Adipose tissue (tissue), 3 donors: ENCODE data around the gene TNN. TPM values are rescaled to one million over a fixed set of nuclear protein-coding genes. Genes with fewer than 3 reads are reported as not detected.

Source experiments
- H3K27ac ChIP-seq: one replicate; pipeline ENCODE4 v1.5.1; 2013; ENCODE audit warnings: low read depth, low read length
- WGBS, 3 donors: extraction: QIAGEN DNeasy Blood & Tissue Kit; methylation state at CpG; one replicate each; pipeline ENCODE4 v1.1.7; 2013; 5-methylcytosine and 5-hydroxymethylcytosine counted together
- polyA plus RNA-seq, 3 donors: library from polyadenylated mRNA; stranded (reverse); fragments of 200-250 nt; gene quantifications; one replicate each; pipeline ENCODE4 v1.2.3, GENCODE V29; 2013
- donor health status: healthy with polysubstance abuse.
- donor health status: Bipolar disorder and iron deficiency.
- donor health status: healthy.

The TNN gene
- polyA plus RNA-seq, 3 donors: 0.10 to 0.67 (median 0.62) TPM

DNA sequence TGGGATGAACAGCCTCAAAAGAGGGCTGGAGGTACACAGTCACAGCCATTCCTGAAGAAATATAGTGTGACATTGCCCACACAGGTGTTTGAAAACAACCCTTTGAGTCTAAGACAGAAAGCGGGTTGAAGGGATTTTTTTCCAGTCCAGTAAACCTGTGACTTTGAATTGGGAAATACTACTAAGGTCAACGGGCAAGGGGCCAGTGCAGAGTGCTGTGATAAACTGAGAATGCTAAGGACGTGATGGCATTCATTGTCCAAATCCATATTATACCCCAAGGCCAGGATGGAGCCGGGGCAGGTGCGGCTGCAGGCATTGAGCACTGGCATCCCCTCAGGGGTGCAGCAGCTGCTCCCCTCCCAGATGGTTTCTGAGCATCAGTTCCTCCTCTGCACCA, 88.3 kb downstream of the TNN start:
- 55 to 82% (median 70%) methylated on average over 5 of the region's 5 CpGs for WGBS, 3 donors
- H3K27ac ChIP-seq: no peak overlapping the region

DNA sequence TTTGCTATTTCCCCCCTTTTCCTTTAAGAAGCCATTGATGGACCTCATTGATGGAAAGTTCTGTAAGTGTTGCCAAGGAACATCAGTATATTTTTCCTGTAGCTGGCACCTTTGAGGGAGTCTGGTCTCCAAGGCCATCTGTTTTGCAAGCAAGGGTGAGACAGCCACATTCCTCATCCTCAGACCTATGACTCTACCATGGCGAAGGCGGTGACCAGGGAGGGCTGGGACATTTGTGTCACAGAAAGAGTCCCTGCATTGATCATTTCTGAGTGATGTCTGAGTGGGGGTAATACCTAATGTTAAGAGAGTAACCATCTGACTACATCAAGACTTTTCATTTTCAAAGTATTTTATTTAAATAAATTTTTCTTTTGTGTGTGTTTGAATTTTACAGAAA, 89.6 kb downstream of the TNN start:
- WGBS, 3 donors: 91 to 97% (median 97%) methylated on average over 2 of the region's 2 CpGs
- H3K27ac ChIP-seq: no peak overlapping the region

DNA sequence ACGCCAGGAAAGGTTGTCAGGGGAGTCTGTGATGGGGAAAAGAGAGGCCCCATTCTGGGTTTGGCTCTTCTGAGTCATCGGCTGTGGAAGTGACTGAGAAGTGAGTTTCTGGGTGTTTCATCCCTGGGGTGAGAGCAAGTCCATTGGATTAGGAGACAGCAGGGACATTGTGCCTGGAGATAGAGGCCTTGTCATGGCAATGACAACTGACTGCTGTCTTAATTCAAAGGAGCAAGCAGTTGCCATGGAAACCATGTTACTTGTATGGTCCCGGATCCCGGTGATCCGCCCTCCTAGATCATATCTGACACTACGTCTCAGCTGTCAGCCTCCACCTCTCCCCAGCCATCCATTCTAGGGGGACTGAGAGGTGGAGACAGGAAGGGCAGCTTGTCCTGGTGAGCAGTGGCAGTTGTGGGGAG, 90.5 kb downstream of the TNN start:
- WGBS, 3 donors: 92 to 93% (median 93%) methylated on average over 6 of the region's 6 CpGs
- H3K27ac ChIP-seq: no peak overlapping the region

DNA sequence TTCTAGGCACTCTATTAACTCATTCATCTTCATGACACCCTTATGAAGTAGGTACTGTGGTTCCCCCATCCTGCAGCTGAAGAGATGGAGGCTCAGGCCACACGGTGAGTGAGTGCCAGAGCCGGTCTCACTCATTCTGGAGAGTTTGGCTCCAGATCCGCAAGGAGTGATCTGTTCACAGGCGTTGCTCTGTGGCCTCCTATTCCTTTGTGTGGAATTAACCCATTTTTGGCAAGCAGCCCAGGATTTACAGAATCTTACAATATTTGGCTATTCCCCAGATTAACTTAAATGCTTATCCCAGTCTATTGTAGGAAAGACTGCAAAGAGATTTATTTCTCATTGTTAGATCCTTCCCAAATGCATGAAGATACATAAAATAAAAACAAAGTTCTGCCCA, 95.3 kb downstream of the TNN start:
- no peak overlapping the region for H3K27ac ChIP-seq
- WGBS, 3 donors: 50 to 69% (median 64%) methylated on average over 4 of the region's 4 CpGs

DNA sequence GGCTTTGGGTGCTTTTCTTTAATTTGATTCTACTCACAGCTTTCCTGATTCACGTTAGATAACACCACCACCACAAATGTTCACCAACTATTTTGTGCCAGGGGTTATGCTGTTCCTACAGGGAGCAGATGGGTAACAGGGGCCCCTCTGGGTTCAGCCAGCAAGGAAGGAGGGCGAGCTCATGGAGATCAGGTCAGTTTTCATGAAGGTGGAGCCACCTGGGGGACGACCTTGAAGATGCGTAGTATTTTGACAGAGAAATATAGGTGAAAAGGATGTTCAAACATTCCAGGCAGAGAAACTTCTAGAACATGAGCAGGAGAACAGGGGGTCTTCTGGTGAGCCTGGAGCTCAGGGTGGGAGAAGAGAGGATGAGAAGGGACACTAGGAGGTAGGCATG, 96.1 kb downstream of the TNN start:
- WGBS, 3 donors: 67 to 80% (median 79%) methylated on average over 4 of the region's 4 CpGs
- no peak overlapping the region for H3K27ac ChIP-seq

DNA sequence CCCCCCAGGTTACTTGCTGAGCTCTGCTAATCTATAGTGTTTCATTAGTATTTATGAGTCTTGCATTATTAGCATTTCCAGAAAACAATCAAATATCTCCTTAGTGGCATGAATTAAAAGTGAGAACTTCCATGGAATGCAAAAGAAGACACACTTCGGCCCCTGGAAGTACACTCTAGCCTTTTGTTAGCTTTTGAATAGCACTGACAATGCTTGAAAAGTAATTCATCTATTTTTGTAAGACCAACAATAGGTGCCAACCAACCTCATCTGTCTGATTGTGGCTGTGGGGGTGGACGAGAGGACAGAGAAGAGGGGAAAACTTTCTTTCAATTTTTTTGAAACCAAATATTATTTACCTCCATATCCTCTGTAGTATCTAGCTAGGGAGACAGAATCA, 97.1 kb downstream of the TNN start:
- WGBS, 3 donors: 80 to 89% (median 87%) methylated on average over 2 of the region's 2 CpGs
- no peak overlapping the region for H3K27ac ChIP-seq

DNA sequence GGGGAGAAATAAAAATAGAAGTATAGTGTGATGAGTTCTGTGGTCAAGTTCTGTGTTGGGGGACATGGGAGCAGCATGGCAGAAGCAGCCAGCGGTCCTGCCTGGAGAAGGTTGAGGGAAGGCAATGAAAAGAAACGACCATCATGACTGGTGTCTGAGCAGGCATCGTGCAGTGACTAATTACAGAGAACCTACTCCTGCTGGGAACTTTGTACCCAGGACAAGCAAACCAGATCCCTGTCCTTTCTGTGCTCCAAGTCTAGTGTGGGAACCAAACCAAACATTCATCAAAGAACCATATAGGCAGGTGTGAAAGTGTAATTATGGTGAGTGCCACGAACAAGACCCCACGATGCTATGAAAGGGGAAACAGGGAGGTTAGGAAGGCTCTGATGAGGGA, 99.1 kb downstream of the TNN start:
- 87 to 93% (median 91%) methylated on average over 5 of the region's 5 CpGs for WGBS, 3 donors
- no peak overlapping the region for H3K27ac ChIP-seq

DNA sequence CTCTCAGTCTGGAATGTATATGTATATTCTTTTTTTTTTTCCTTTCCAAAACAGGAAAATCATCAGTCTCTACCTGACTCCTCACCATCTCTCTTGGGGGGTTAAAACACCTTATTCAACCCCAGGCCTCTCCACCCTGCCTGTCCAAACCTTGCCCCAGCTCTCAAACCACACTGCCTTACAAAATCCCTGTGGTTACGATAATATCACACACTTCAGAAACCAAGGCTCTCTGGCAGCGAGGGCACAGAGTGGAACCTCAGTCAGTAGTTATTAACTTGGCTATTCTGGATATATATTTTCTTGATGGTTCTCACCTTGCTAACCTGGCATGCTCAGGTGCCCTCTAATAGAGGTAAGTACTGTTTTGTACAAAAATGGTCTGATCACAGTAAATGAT, 100.2 kb downstream of the TNN start:
- 63 to 93% (median 84%) methylated on average over 2 of the region's 2 CpGs for WGBS, 3 donors
- no peak overlapping the region for H3K27ac ChIP-seq

DNA sequence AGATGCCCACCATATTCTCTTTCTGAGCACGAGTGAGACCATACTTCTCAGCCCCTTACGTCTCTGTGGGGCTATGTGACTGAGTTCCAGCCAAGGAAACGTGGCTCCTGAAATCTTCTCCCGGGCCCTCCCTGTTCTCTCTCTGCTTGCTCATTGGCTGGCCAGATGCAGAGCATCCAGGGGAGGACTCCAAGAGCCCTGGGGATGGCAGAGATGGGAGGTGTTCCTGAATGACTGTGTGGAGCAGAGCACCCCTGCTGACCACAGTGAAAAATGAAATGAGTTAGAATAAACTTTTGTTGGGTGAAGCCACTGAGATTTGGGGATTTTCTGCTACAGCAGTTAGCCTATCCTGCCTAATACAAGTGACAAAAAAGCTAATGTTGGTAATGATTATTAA, 101.1 kb downstream of the TNN start:
- no peak overlapping the region for H3K27ac ChIP-seq
- whole genome bisulfite sequencing, 3 donors: 94 to 95% (median 95%) methylated on average over 4 of the region's 4 CpGs

DNA sequence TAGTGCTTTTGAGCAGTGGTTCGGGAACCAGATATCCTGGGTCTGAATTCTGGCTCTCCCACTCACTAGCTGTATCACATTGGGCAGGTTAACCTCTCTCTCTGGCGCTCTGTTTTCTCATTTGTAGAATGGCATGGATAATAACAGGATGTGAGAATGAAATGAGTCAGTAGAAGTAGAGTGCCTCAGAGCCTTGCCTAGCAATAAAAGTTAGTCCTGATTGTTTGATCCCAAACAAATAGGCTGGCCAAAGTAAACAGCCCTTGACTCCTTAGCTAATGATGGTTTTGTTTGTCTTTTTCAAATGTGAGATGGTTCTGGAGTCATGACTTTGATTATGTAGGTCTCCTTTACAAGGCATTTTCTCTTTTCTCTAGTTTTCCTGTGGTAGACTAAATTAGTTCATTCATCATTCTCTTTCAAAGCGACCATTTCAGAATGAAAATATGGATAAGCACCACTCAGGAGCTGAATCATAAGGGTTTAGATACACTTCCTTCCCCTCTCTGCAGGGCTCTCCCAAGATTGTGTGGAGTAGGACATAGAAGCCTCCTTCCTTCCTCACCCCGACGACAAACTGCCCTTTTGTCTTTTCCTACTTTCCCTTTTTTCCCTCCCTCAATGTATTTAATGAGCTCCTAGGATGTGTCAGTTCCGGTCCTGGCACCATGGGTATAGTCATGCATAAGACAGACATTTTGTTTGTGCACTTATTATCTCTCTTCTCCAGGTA, 101.8 kb downstream of the TNN start:
- H3K27ac ChIP-seq: no peak overlapping the region
- WGBS, 3 donors: 66 to 82% (median 71%) methylated on average over 6 of the region's 6 CpGs

DNA sequence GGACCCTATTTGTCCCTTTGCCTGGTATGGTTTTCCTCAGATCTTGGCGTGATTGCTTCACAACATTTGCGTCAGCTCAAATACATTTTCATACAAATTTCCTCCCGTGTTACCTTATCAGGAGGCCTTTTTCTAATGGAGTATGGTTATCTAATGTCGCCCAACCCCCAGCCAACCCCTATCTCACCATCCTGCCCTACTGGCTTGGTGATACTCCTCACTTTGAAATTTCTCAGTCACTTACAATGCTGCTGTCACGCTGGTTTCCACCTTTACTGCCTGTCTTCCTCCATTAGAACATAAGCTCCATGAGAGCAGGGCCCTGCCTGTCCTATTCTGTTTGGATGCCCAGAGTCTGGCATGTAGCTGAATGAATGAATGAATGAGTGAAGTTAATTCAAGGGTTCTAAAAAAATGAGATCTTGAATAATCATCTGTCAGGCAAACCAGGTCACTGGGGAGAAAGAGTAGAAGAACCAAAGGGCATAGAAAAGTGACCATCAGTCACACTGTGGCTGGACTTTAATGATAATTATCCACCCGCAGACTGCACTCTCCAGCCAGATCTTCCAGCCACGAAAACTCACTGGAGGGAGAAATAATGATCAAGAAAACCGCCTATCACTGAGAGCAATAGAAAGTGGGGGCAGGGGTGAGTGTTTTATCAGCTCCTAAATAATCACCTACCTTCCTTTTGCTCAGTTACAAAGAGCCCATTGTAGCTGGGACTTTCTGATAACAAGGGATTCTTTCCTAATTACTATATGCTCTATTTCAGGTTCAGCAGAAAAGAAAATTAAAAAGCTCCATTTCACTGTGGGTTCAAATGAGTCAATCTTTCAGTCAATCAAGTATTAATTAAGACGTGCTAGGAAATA, 103.6 kb downstream of the TNN start:
- 85 to 92% (median 89%) methylated on average over 9 of the region's 9 CpGs for WGBS, 3 donors
- H3K27ac ChIP-seq: no peak overlapping the region

DNA sequence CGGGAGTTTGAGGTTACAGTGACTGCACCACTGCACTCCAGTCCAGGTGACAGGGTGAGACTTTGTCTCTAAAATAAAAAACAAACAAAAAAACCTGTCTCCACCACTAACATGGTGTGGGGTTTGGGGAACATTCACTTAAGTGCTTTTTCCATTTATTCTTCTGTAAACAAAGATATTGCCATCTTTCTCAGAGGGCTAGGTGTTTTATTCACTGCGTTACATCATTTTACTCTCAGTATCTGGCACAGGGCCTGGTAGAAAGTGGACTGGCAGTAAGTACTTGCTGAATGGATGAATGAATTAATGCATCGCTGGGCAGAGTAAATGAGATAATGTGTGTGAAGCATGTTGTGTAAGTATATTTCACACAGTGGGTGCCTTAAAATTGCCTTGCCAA, 104.9 kb downstream of the TNN start:
- H3K27ac ChIP-seq: no peak overlapping the region
- WGBS, 3 donors: 93 to 97% (median 96%) methylated on average over 3 of the region's 3 CpGs

DNA sequence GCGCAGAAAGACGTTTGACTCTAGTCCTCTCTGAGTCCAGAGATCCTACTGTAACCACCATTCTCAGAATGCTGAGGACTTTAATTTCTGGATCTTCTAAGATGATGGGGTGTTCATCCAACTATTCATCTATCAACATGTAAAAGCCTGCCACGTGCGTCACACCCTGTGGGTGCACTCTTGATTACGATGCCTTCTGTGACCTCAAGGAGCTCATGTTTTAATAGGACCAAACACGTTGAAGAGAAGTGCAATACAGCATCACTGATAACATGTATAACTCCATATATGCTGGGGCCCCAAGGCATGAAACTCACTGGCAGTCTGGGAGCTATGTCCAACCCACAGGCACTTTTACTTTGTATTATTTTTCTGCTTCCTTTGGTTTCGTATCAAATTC, 105.9 kb downstream of the TNN start:
- 90% methylated on average over 7 of the region's 7 CpGs for WGBS, 3 donors

DNA sequence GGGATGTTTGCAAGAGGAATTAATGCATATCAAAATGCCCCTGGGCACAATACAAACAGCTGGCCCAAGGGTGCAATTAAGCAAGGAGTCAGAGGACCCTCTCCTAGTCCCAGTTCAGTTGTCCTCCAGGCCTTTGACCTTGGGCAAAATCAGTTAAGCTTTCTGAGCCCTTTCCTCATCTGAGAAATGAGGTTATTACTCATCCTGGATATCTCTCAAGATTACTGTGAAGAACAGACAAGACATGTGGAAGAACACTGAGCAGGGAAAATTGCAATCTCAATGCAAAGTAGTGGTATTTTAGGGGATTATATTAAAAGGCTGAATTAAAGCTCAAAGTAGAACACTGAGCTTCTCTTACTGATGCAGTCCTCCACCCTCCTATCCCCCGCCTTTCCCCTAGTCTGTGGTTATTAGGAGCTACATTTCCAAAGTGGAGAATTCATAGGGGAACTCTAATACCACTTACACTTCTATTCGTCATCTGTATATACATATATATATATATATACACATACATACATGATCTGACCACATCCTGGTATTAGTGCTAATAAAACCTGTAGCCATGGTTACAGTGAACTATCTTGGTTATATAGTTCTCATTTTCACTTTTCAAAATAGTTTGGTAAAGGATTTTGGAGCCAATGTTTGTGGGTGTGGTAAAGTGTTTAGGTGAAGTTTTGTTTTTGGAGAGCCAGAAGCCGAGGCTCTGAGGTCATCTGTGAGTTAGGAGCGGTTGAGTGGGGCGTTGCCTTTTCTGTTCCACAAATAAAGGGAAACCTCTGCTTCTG, 106.9 kb downstream of the TNN start:
- WGBS, 3 donors: 69 to 91% (median 70%) methylated on average over 5 of the region's 5 CpGs

More for the DNA sequence above, 105.9 kb downstream of the TNN start:
- no peak overlapping the region for H3K27ac ChIP-seq

DNA sequence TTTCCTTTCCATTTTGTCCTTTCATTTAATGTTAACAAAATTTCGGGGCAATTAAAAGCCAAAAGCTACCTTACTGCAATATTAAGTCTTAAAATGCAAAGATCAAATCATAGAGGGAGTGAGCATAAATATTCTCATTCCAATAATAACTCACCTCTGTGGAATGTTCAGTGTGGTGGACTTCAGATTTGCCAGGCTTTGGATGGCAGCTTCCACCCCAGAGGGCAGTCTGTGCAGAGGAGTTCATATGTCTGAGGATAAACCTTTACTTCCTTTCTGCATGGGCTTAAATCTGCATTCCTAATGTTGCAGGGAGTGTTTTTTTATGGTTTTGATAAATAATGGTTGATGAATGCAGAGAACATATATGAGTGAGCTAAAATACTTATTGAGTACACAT, 108.6 kb downstream of the TNN start:
- WGBS, 3 donors: 99 to 100% (median 100%) methylated on average over 1 of the region's 1 CpG
- H3K27ac ChIP-seq: no peak overlapping the region

More for the DNA sequence above, 106.9 kb downstream of the TNN start:
- no peak overlapping the region for H3K27ac ChIP-seq

DNA sequence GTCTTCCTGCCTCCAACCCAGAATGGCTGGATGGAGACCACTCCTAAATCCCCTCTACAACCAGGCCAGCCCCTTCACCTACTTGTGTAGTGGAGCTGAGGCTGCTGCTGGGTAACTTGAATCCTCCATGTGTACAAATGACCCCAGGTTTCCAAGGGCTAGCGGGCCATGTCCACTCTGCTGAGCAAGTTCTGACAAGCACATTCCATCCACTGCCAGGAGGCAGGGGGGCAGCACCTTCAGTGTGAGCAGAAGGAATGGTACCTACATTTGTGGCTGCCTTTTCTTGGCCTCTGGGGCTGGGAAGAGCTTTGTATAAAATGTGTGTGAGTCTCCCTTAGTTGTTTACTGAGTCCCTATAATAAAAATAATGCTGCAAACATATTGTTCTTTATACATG, 110.4 kb downstream of the TNN start:
- no peak overlapping the region for H3K27ac ChIP-seq
- WGBS, 3 donors: 94 to 100% (median 100%) methylated on average over 1 of the region's 1 CpG

DNA sequence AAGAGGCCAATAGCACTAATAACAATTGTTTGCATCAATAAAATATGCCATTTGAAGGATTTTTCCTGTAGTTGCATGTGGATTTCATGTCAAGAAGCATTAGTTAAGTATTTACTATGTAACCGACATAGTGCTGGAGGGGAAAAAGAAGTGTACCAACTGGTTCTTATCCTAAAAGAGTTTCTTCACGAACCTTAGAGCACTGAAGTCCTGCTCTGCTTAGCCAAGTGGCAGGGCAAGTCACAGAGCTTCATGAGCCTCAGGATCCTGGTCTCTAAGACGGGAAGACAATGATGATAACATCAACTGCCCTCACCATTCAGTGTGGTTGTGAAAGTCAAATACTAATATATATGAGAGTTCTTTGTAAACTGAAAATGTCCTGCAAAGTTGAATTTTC, 110.8 kb downstream of the TNN start:
- 82 to 95% (median 90%) methylated on average over 3 of the region's 3 CpGs for WGBS, 3 donors
- no peak overlapping the region for H3K27ac ChIP-seq

DNA sequence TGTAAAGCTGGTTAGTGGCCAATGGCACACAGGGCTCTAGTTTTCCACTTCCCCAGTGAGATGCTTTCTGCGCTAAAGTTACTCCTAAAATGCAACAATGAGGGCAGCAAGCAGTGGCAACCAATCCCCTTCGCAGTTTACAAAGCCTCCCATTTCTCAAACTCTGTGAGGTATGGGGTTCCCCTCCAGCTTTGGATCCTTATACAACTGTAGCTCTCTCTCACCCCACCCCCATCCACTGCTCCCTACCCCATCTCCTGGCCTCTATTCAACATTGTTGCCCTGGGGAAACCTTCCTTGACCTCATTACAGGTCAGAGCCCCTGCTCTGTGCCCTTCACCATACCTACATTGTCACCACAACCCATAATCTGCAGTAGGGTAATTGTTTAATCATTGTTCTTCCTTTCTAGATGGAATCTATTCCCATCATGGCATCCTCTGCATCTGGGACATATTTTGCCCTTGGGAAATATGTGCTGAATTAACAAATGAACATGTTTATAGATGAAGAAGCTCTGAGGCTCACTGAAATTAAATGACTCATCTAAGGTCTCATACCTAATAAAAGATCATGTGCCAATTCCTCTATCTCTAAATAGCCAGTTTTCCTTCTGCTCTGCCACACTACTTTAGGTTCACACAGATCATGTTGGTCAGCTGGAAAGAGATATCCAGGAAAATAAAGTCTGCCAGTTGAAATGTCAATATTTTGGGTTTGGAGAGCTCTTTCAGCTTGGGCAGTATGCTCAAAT, 112.4 kb downstream of the TNN start:
- WGBS, 3 donors: 93 to 100% (median 95%) methylated on average over 2 of the region's 2 CpGs
- no peak overlapping the region for H3K27ac ChIP-seq
